Gastroesophageal sphincter (tissue), 4 donors: ENCODE results near the gene PCDH9. TPM values are rescaled to one million over a fixed set of nuclear protein-coding genes. Genes with fewer than 3 reads are reported as not detected.

Experiments used
- ATAC-seq: fragments of 150-250 bp; one replicate; pipeline ENCODE4 v1.9.1; 2016; ENCODE audit warnings: mild to moderate bottlenecking, moderate library complexity
- H3K27ac ChIP-seq, 4 donors: fragments of 200-600 bp; sonication (generic) in 3 of 4; 1 replicate in 3 of 4; 2 replicates in 1 of 4; pipeline ENCODE4 v1.5.1; 2016 to 2019
- H3K27me3 ChIP-seq: fragments of 200-600 bp; sonication (generic); one replicate; pipeline ENCODE4 v1.5.1; 2019
- H3K36me3 ChIP-seq, 2 donors: fragments of 200-600 bp; sonication (generic); one replicate each; pipeline ENCODE4 v1.5.1; 2019; ENCODE audit warnings: control low read depth in 1 of 2
- H3K4me1 ChIP-seq, 3 donors: fragments of 200-600 bp; sonication (generic); 1 replicate in 2 of 3; 2 replicates in 1 of 3; pipeline ENCODE4 v1.5.1; 2016 to 2019; ENCODE audit warnings: control low read depth in 2 of 3
- H3K4me3 ChIP-seq, 2 donors: fragments of 200-600 bp; sonication (generic); one replicate each; pipeline ENCODE4 v1.5.1; 2019; ENCODE audit warnings: mild to moderate bottlenecking in 1 of 2, moderate library complexity in 1 of 2
- H3K9me3 ChIP-seq, 3 donors: fragments of 200-600 bp; sonication (generic); one replicate each; pipeline ENCODE4 v1.5.1; 2017 to 2019; ENCODE audit warnings: control low read depth in 2 of 3
- EP300 ChIP-seq: sonication (generic); formaldehyde crosslinking; IDR thresholded peaks from one replicate; pipeline ENCODE4 v1.6.1; 2017; ENCODE audit warnings: antibody characterized with exemption, mild to moderate bottlenecking
- POLR2A ChIP-seq, 2 donors: fragments of 450-650 bp; IDR thresholded peaks; one replicate each; pipeline ENCODE4 v1.6.1; 2017; ENCODE audit warnings: antibody characterized with exemption in 2 of 2, mild to moderate bottlenecking in 2 of 2, moderate library complexity in 1 of 2
- POLR2AphosphoS5 ChIP-seq: sonication (generic); formaldehyde crosslinking; IDR thresholded peaks from one replicate; pipeline ENCODE4 v1.6.1; 2017; ENCODE audit warnings: antibody characterized with exemption
- WGBS, 2 donors: methylation state at CpG; one replicate each; pipeline ENCODE4 v1.1.5; 2018; ENCODE audit warnings: low coverage in 1 of 2; 5-methylcytosine and 5-hydroxymethylcytosine counted together
- total RNA-seq, 4 donors: library from RNA; depleted of rRNA; stranded (reverse); fragments of >200 nt; gene quantifications; one replicate each; pipeline ENCODE4 v1.1.0, GENCODE V29; 2016
- TF ChIP-seq, protein P1 (sequence below), 4 experiments: fragments of 200-600 bp in 2 of 4; fragments of 450-650 bp in 2 of 4; sonication (generic) in 1 of 4; IDR thresholded peaks; one replicate each; pipeline ENCODE4 v1.5.1; 2017 to 2019; ENCODE audit warnings: antibody characterized with exemption in 4 of 4, mild to moderate bottlenecking in 2 of 4, moderate library complexity in 2 of 4

The PCDH9 gene
- total RNA-seq, 4 donors from 2014 or later, result 52.9 to 141 (median 56.5) TPM

DNA sequence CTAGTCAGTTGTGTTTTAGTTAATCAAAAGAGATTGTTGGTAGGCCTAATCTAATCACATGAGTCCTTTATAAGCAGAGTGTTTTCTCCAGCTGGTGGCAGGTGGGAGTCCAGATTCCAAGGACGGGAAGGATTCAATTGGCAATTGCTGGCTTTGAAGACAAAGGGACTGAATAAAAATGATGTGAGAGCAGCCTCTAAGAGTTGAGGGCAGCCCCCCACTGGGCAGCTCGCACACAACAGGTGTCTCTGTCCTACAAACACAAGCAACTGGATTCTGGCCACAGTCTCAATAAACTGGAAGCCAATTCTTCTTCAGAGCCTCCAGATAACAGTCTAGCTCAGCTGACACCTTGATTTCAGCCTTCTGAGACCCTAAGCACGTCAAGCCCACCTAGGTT is 915.2 kb downstream of the PCDH9 start:
- Histone ChIP-seq H3K27me3 (no peaks in the 10 kb centered on the region), H3K36me3 (no peaks in the 10 kb centered on the region), H3K4me1 (peaks cover 0 to 11% (median 3%) of the 10 kb centered on the region in 3 donors), H3K4me3 (no peak overlapping the region), H3K9me3 (no peaks in the 10 kb centered on the region), H3K27ac (no peak overlapping the region)
- TF ChIP-seq, protein P1, sequence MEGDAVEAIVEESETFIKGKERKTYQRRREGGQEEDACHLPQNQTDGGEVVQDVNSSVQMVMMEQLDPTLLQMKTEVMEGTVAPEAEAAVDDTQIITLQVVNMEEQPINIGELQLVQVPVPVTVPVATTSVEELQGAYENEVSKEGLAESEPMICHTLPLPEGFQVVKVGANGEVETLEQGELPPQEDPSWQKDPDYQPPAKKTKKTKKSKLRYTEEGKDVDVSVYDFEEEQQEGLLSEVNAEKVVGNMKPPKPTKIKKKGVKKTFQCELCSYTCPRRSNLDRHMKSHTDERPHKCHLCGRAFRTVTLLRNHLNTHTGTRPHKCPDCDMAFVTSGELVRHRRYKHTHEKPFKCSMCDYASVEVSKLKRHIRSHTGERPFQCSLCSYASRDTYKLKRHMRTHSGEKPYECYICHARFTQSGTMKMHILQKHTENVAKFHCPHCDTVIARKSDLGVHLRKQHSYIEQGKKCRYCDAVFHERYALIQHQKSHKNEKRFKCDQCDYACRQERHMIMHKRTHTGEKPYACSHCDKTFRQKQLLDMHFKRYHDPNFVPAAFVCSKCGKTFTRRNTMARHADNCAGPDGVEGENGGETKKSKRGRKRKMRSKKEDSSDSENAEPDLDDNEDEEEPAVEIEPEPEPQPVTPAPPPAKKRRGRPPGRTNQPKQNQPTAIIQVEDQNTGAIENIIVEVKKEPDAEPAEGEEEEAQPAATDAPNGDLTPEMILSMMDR (IDR thresholded peaks at IDR 0.05), result no peak
- no peak for TF ChIP-seq EP300
- no peak for TF ChIP-seq POLR2A (IDR thresholded peaks at IDR 0.05)
- TF ChIP-seq POLR2AphosphoS5, result no peak
- 83 to 92% methylated on average over 2 to 3 of the region's 3 CpGs for WGBS, 2 donors
- no peak for ATAC-seq

DNA sequence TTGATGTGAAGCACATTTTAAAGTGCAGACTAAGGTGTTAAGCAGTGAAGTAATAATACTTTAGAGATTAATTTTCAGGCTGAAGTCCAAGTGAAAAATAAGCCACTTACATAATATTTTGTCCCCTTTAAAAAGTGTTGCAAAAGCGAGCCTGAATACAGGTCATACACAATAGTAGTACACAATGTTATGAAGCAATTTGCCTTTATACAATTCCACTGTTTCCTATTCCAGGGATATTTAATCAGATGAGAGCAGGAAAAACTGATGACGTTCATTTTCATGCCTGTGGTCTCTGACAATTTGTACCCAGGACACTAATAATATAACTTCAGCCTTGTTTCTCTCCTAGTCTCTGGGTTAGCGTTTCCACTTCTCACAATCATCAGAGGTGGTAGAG is 916.7 kb downstream of the PCDH9 start:
- no peaks in the 10 kb centered on the region for H3K9me3 ChIP-seq
- no peaks in the 10 kb centered on the region for H3K36me3 ChIP-seq
- ATAC-seq, result peak; percentile 22
- WGBS, 2 donors, result 69 to 74% methylated on average over 3 of the region's 3 CpGs
- H3K4me1 ChIP-seq, result peaks cover 0 to 11% (median 3%) of the 10 kb centered on the region in 3 donors
- TF ChIP-seq POLR2AphosphoS5, result no peak
- TF ChIP-seq POLR2A (IDR thresholded peaks at IDR 0.05), result no peak
- TF ChIP-seq, protein P1 (IDR thresholded peaks at IDR 0.05), result no peak
- no peak for TF ChIP-seq EP300
- no peaks in the 10 kb centered on the region for H3K27me3 ChIP-seq
- H3K4me3 ChIP-seq, result no peak overlapping the region
- no peak overlapping the region for H3K27ac ChIP-seq

DNA sequence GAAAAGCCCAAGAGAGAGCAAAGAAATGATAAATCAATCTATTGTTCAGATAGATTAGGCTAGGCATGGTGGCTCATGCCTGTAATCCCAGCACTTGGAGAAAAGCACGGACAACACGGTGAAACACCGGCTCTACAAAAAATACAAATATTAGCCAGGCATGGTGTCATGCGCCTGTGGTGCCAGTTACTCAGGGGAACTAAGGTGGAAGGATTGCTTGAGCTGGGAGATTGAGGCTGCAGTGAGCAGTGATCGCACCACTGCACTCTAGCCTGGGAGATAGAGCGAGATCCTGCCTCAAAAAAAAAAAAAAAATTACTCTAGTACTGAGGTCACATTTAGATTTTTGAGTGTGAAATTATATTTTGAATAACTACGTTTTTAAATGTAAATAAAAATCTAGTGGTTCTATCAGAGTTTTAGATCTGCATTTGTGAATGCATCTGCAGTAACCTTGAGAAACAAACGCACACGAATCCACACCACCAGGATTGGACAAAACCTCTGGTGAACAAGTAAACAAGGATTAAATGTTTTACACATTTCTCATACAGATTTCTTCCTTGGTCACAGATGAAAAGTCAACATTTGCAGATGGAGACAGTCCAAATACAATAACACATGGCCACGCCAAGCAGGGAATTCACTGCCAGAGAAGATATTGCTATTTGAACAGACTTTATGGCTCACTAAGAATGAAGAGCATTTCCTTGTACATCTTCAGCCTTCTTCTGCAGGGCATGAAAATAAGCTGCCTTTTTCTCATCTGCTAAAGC is 917.6 kb downstream of the PCDH9 start:
- Histone ChIP-seq H3K27me3 (no peaks in the 10 kb centered on the region), H3K4me1 (peaks cover 0 to 11% (median 3%) of the 10 kb centered on the region in 3 donors), H3K4me3 (no peak overlapping the region), H3K27ac (no peak overlapping the region), H3K9me3 (no peaks in the 10 kb centered on the region), H3K36me3 (no peaks in the 10 kb centered on the region)
- TF ChIP-seq, protein P1 (IDR thresholded peaks at IDR 0.05), result no peak
- TF ChIP-seq POLR2AphosphoS5 (no peak), POLR2A (IDR thresholded peaks at IDR 0.05) (no peak), EP300 (no peak)
- WGBS, 2 donors, result 18 to 58% methylated on average over 5 to 7 of the region's 10 CpGs
- no peak for ATAC-seq

DNA sequence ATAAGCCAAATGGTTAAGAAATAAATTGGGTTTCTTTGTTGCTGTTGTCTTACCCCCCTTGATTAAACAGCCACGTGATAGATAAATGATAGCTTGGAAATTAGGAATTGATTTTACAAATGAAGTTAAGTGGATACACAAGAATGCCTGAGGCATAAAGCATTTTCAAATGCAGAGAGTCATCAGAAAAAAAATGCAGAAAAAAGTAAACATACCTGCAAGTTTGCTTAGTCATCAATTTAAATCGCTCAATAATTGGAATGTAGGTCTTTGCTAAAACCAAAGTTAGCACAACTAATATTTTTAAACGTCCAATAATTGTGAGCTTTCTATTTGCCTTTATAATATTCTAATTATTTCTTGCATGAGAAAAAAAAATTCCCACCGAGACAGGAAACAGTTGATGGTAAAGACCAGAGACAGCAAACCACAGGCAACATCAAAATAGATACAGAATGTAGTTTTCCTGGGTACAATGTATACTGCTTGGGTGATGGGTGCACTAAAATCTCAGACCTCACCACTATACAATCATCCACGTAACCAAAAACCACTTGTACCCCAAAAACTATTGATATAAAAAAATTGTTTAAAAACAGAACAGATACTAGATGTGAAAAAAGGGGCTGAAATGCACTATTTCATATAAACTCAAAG is 924.0 kb downstream of the PCDH9 start:
- 82 to 83% methylated on average over 5 of the region's 5 CpGs for WGBS, 2 donors
- no peak for ATAC-seq
- H3K36me3 ChIP-seq, result no peaks in the 10 kb centered on the region
- H3K27me3 ChIP-seq, result no peaks in the 10 kb centered on the region
- H3K4me1 ChIP-seq, result no peaks in the 10 kb centered on the region
- no peak overlapping the region for H3K4me3 ChIP-seq
- H3K27ac ChIP-seq, result no peak overlapping the region
- TF ChIP-seq POLR2A (IDR thresholded peaks at IDR 0.05) (no peak), EP300 (no peak), POLR2AphosphoS5 (no peak)
- TF ChIP-seq, protein P1 (IDR thresholded peaks at IDR 0.05), result no peak
- H3K9me3 ChIP-seq, result no peaks in the 10 kb centered on the region

DNA sequence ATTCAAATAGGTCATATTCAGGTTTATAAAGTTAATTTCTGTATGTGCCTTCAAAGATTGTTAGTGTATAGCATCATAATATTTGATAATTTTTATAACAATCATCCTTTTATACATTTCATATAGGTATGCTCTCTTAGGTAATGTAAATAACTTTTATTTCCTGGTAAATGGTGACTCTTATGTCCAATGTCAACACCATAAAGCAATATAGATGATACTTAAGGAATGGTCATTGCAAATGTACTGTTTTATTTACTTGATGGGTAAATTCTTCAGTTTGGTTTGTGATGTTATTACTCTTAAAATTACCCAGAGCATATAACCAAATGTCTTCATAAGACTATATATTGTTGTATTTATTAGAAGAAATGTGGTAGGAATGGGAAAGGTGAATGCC is 928.7 kb downstream of the PCDH9 start:
- Histone ChIP-seq H3K27me3 (no peaks in the 10 kb centered on the region), H3K36me3 (no peaks in the 10 kb centered on the region), H3K9me3 (peaks cover 0 to 12% (median 3%) of the 10 kb centered on the region in 3 donors), H3K4me3 (no peak overlapping the region), H3K4me1 (no peaks in the 10 kb centered on the region), H3K27ac (no peak overlapping the region)
- TF ChIP-seq POLR2A (IDR thresholded peaks at IDR 0.05), result no peak
- TF ChIP-seq EP300, result no peak
- TF ChIP-seq POLR2AphosphoS5, result no peak
- TF ChIP-seq, protein P1 (IDR thresholded peaks at IDR 0.05), result no peak
- no peak for ATAC-seq
